ENCODE data around the gene NPBWR2.

NPBWR2 gene

GRCh38 chr20:64152906-64153305 is 45.5 kb upstream of the NPBWR2 start:
- no peak overlapping the region for H3K27ac ChIP-seq
- no peak for TF ChIP-seq CTCF (conservative IDR thresholded peaks at IDR 0.05)
- TF ChIP-seq ZFX (IDR thresholded peaks at IDR 0.05), result no peak

- TF ChIP-seq ZFX (IDR thresholded peaks at IDR 0.05) (no peak), CTCF (conservative IDR thresholded peaks at IDR 0.05) (no peak)
- H3K27ac ChIP-seq, result no peak overlapping the region
These were observed 44.5 kb upstream of the NPBWR2 start for GRCh38 chr20:64151633-64152530.

- TF ChIP-seq CTCF (conservative IDR thresholded peaks at IDR 0.05), result no peak
- no peak for TF ChIP-seq ZFX (IDR thresholded peaks at IDR 0.05)
These were observed 43.6 kb upstream of the NPBWR2 start for GRCh38 chr20:64150756-64151632.

GRCh38 chr20:64149809-64150560 is 42.6 kb upstream of the NPBWR2 start:
- no peak overlapping the region for H3K27ac ChIP-seq
- TF ChIP-seq CTCF (conservative IDR thresholded peaks at IDR 0.05) (no peak), ZFX (IDR thresholded peaks at IDR 0.05) (no peak)

More at GRCh38 chr20:64150756-64151632, 43.6 kb upstream of the NPBWR2 start:
- no peak overlapping the region for H3K27ac ChIP-seq

- H3K27ac ChIP-seq, result no peak overlapping the region
These were observed 41.8 kb upstream of the NPBWR2 start for GRCh38 chr20:64149141-64149540.

GRCh38 chr20:64148581-64148980 is 41.2 kb upstream of the NPBWR2 start:
- H3K27ac ChIP-seq, result no peak overlapping the region
- TF ChIP-seq CTCF (conservative IDR thresholded peaks at IDR 0.05) (no peak), ZFX (IDR thresholded peaks at IDR 0.05) (no peak)

More at GRCh38 chr20:64149141-64149540, 41.8 kb upstream of the NPBWR2 start:
- TF ChIP-seq CTCF (conservative IDR thresholded peaks at IDR 0.05) (no peak), ZFX (IDR thresholded peaks at IDR 0.05) (no peak)
